ENCODE measurements around the gene PAX8. TPM values are rescaled to one million over a fixed set of nuclear protein-coding genes. Genes with fewer than 3 reads are reported as not detected.
"Not testable (repeated sequence)": the region's sequence is repeated elsewhere in the genome, so short reads cannot be mapped to it uniquely, and the experiment has no call there.

PAX8 gene
- total and polyA plus RNA-seq, 2 experiments from 2014 or later = 0.21 to 0.32 TPM

- TF ChIP-seq ZNF462 (CRISPR knock-in tag; IDR thresholded peaks at IDR 0.05) (no peak), NANOG (IDR thresholded peaks at IDR 0.05; ENCODE audit: borderline replicate concordance) (no peak)
Observed at GRCh38 chr2:113328043-113328442, 49.3 kb upstream of the PAX8 start (continued).

- H3K27me3 ChIP-seq (ENCODE audit: insufficient read depth); H3K9me3 Mint-ChIP-seq; H4K20me1 ChIP-seq (replicated peaks; ENCODE audit: insufficient read depth); H3K4me1 ChIP-seq (ENCODE audit: insufficient read depth); H3K9me2 ChIP-seq (ENCODE audit: insufficient read depth); H3K36me3 Mint-ChIP-seq (ENCODE audit: low read depth); H3K27ac ChIP-seq (ENCODE audit: low read depth); H3F3A ChIP-seq (replicated peaks; ENCODE audit: low read depth); H3K36me3 ChIP-seq (ENCODE audit: insufficient read depth); H3K79me2 ChIP-seq (replicated peaks; ENCODE audit: insufficient read depth): not testable (repeated sequence)
- ATAC-seq = peak; percentile 60
- Mint-ChIP-seq H3K27ac (peak overlapping the region; percentile 26; the same call in 1 of the 2 replicates), H3K27me3 (ENCODE audit: insufficient read depth, low read depth, poor library complexity) (peaks cover 21% of the 10 kb centered on the region), H3K4me1 (peaks cover 10% of the 10 kb centered on the region), H3K4me3 (peak overlapping the region; percentile 78)
- Histone ChIP-seq H2AFZ (peak overlapping the region; percentile 94), H3K4me3 (peak overlapping the region; percentile 77), H3K4me2 (peak overlapping the region; percentile 91)
- peak; percentile 39 for DNase-seq (ENCODE audit: low spot score)
Observed at GRCh38 chr2:113325161-113325731, 46.5 kb upstream of the PAX8 start.

GRCh38 chr2:113324684-113325160 is 46.0 kb upstream of the PAX8 start:
- Histone ChIP-seq H3K9me2 (ENCODE audit: insufficient read depth) (no peaks in the 10 kb centered on the region), H3K4me1 (ENCODE audit: insufficient read depth) (peaks cover 8% of the 10 kb centered on the region; the same call in 1 of the 2 replicates), H3K27me3 (ENCODE audit: insufficient read depth) (peaks cover 6% of the 10 kb centered on the region), H4K20me1 (replicated peaks; ENCODE audit: insufficient read depth) (no peaks in the 10 kb centered on the region), H3K27ac (ENCODE audit: low read depth) (no peak overlapping the region), H2AFZ (peak overlapping the region; percentile 94), H3K4me2 (peak overlapping the region; percentile 91), H3K4me3 (peak overlapping the region; percentile 77), H3K36me3 (ENCODE audit: insufficient read depth) (no peaks in the 10 kb centered on the region), H3F3A (replicated peaks; ENCODE audit: low read depth) (no peaks in the 10 kb centered on the region), H3K79me2 (replicated peaks; ENCODE audit: insufficient read depth) (no peaks in the 10 kb centered on the region)
- no peak overlapping the region for H3K27ac Mint-ChIP-seq
- peaks cover 10% of the 10 kb centered on the region for H3K4me1 Mint-ChIP-seq
- peak overlapping the region; percentile 78 for H3K4me3 Mint-ChIP-seq
- H3K27me3 Mint-ChIP-seq (ENCODE audit: insufficient read depth, low read depth, poor library complexity) = peaks cover 19% of the 10 kb centered on the region
- H3K36me3 Mint-ChIP-seq (ENCODE audit: low read depth) = peaks cover 3% of the 10 kb centered on the region; the same call in 1 of the 3 replicates
- H3K9me3 Mint-ChIP-seq = peaks cover 6% of the 10 kb centered on the region; the same call in 2 of the 3 replicates
- peak; percentile 79 for DNase-seq (ENCODE audit: low spot score)
- TF ChIP-seq JUNB (IDR thresholded peaks at IDR 0.05; ENCODE audit: unreplicated experiment) (no peak), POLR2AphosphoS5 (IDR thresholded peaks at IDR 0.05; ENCODE audit: low read depth) (0 out of 2 replicates have a peak, but pooled peaks have one; percentile 38)
- ATAC-seq = peak; percentile 86

GRCh38 chr2:113323129-113323528 is 44.4 kb upstream of the PAX8 start:
- H3K27me3 Mint-ChIP-seq (ENCODE audit: insufficient read depth, low read depth, poor library complexity) = peaks cover 16% of the 10 kb centered on the region
- H3K27ac Mint-ChIP-seq, ATAC-seq: not testable (repeated sequence)

More at GRCh38 chr2:113323129-113323528, 44.4 kb upstream of the PAX8 start:
- not testable (repeated sequence) for H4K20me1 ChIP-seq (replicated peaks; ENCODE audit: insufficient read depth); H3K36me3 ChIP-seq (ENCODE audit: insufficient read depth); H2AFZ ChIP-seq; H3K79me2 ChIP-seq (replicated peaks; ENCODE audit: insufficient read depth); DNase-seq (ENCODE audit: low spot score); H3K27ac ChIP-seq (ENCODE audit: low read depth); H3K4me3 Mint-ChIP-seq; H3K9me2 ChIP-seq (ENCODE audit: insufficient read depth); H3K4me3 ChIP-seq; H3K9me3 Mint-ChIP-seq; H3K4me1 ChIP-seq (ENCODE audit: insufficient read depth); H3F3A ChIP-seq (replicated peaks; ENCODE audit: low read depth); H3K36me3 Mint-ChIP-seq (ENCODE audit: low read depth); H3K27me3 ChIP-seq (ENCODE audit: insufficient read depth); H3K4me2 ChIP-seq
- peaks cover 10% of the 10 kb centered on the region for H3K4me1 Mint-ChIP-seq

All from GM23338 (cell line).